22Rv1 (cell line): Measurements from ENCODE around the gene FRMD7.

ENCODE experiments used
- ZFX ChIP-seq: fragments of 450-650 bp; IDR thresholded peaks from 2 replicates; pipeline ENCODE4 v1.6.1; 2017; ENCODE audit warnings: antibody characterized with exemption, borderline replicate concordance
- TF ChIP-seq, protein P1 (sequence below): fragments of 450-650 bp; IDR thresholded peaks from 2 replicates; pipeline ENCODE4 v1.5.1; 2017; ENCODE audit warnings: mild to moderate bottlenecking

DNA sequence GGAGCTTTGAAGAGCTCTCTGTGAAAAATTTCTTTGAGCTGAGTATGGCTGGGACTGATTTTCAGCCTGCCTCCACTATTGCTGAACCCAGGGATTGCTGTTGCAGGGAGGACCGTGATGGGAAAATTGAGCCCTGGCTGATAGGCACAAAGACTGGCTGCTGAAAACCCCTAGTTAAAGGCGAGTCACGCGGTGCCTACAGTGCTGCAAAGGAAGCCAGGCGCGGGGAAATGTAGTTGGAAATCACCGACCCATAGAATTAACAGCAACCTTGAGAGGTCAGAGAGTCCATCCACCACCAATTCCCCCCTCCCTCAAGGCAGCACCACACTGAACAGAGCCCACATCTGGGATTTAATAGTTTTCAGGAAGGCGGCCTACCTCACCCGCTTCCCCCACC, 26.0 kb downstream of the FRMD7 start:
- TF ChIP-seq, protein P1, sequence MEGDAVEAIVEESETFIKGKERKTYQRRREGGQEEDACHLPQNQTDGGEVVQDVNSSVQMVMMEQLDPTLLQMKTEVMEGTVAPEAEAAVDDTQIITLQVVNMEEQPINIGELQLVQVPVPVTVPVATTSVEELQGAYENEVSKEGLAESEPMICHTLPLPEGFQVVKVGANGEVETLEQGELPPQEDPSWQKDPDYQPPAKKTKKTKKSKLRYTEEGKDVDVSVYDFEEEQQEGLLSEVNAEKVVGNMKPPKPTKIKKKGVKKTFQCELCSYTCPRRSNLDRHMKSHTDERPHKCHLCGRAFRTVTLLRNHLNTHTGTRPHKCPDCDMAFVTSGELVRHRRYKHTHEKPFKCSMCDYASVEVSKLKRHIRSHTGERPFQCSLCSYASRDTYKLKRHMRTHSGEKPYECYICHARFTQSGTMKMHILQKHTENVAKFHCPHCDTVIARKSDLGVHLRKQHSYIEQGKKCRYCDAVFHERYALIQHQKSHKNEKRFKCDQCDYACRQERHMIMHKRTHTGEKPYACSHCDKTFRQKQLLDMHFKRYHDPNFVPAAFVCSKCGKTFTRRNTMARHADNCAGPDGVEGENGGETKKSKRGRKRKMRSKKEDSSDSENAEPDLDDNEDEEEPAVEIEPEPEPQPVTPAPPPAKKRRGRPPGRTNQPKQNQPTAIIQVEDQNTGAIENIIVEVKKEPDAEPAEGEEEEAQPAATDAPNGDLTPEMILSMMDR: no peak
- no peak for TF ChIP-seq ZFX
